Right atrium auricular region (tissue), 2 donors: ENCODE data around the gene RCSD1. TPM values are rescaled to one million over a fixed set of nuclear protein-coding genes. Genes with fewer than 3 reads are reported as not detected.

ENCODE experiments used
- DNase-seq: peaks from one replicate; pipeline ENCODE4 v3.0.0-alpha.2; 2019; ENCODE audit warnings: low spot score
- H3K27ac ChIP-seq, 2 donors: fragments of 200-600 bp; sonication (generic); 1 replicate in 1 of 2; 2 replicates in 1 of 2; pipeline ENCODE4 v1.5.1; 2016 to 2019
- H3K27me3 ChIP-seq, 2 donors: fragments of 200-600 bp; sonication (generic); one replicate each; pipeline versions ENCODE4 v1.5.1 to v1.6.0; 2017 to 2019
- H3K36me3 ChIP-seq: fragments of 200-600 bp; sonication (generic); one replicate; pipeline ENCODE4 v1.5.1; 2016
- H3K4me1 ChIP-seq, 2 donors: fragments of 200-600 bp; sonication (generic); one replicate each; pipeline versions ENCODE4 v1.5.1 to v1.6.0; 2017 to 2019
- H3K4me3 ChIP-seq, 2 donors: fragments of 200-600 bp; sonication (generic); 1 replicate in 1 of 2; 2 replicates in 1 of 2; pipeline ENCODE4 v1.5.1; 2017 to 2019; ENCODE audit warnings: mild to moderate bottlenecking in 1 of 2, moderate library complexity in 1 of 2
- H3K9me3 ChIP-seq, 2 donors: fragments of 200-600 bp; sonication (generic); one replicate each; pipeline ENCODE4 v1.5.1; 2019
- total RNA-seq, 2 donors: library from RNA; depleted of rRNA; stranded (reverse); fragments of >200 nt; gene quantifications; one replicate each; pipeline ENCODE4 v1.1.0, GENCODE V29; 2016
- TF ChIP-seq, protein P1 (sequence below), 2 donors: fragments of 200-600 bp; sonication (generic); IDR thresholded peaks; one replicate each; pipeline ENCODE4 v1.5.1; 2019; ENCODE audit warnings: antibody characterized with exemption in 2 of 2

The RCSD1 gene
- total RNA-seq, 2 donors from 2014 or later, result 26.5 to 39.3 TPM

DNA sequence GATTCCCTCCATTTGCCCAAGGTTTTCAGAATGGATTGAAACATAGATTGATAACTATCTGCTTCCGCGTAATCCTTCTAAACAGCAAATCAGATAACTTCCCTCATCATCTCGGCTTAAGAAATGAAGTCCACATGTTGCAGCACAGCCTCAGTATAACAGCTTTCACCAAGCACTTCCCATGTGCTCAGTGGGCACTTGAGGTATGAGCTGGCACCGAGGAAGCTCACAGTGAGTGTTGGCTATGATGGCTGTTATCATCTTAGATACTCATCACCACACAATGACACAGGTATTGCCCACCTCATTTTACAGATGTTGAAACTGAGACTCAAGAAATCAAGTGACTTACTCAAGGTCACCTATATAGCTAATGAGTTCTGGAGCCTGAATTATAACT lies 43.2 kb downstream of the RCSD1 start:
- TF ChIP-seq, protein P1, sequence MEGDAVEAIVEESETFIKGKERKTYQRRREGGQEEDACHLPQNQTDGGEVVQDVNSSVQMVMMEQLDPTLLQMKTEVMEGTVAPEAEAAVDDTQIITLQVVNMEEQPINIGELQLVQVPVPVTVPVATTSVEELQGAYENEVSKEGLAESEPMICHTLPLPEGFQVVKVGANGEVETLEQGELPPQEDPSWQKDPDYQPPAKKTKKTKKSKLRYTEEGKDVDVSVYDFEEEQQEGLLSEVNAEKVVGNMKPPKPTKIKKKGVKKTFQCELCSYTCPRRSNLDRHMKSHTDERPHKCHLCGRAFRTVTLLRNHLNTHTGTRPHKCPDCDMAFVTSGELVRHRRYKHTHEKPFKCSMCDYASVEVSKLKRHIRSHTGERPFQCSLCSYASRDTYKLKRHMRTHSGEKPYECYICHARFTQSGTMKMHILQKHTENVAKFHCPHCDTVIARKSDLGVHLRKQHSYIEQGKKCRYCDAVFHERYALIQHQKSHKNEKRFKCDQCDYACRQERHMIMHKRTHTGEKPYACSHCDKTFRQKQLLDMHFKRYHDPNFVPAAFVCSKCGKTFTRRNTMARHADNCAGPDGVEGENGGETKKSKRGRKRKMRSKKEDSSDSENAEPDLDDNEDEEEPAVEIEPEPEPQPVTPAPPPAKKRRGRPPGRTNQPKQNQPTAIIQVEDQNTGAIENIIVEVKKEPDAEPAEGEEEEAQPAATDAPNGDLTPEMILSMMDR (IDR thresholded peaks at IDR 0.05), result no peak
- DNase-seq, result no peak
- no peaks in the 10 kb centered on the region for H3K27me3 ChIP-seq
- no peaks in the 10 kb centered on the region for H3K9me3 ChIP-seq
- H3K4me3 ChIP-seq, result no peak overlapping the region
- peaks cover 0 to 46% of the 10 kb centered on the region in 2 donors for H3K4me1 ChIP-seq
- peaks cover 11% of the 10 kb centered on the region for H3K36me3 ChIP-seq
- no peak overlapping the region for H3K27ac ChIP-seq

DNA sequence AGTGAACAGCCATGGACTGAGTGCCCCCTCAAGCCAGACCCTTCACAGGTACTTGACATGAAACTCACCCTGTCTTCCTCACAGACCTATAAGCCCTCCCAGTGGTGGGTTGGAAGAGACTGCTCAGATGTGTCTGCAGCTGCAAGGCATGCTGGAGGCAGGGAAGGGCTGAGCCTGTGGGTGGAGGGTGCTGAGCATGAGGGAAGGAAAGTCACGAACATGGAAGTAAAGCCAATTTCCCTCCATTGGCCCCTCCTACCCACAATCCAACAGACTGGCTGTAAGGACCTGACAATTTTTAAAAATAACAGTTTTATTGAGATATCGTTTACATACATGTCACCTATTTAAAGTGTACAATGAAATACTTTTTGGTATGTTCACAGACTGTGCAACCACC lies 44.1 kb downstream of the RCSD1 start:
- Histone ChIP-seq H3K4me3 (no peak overlapping the region), H3K4me1 (peaks cover 0 to 41% of the 10 kb centered on the region in 2 donors), H3K27me3 (no peaks in the 10 kb centered on the region), H3K27ac (no peak overlapping the region), H3K9me3 (no peaks in the 10 kb centered on the region), H3K36me3 (peaks cover 11% of the 10 kb centered on the region)
- DNase-seq, result no peak
- TF ChIP-seq, protein P1 (IDR thresholded peaks at IDR 0.05), result no peak

DNA sequence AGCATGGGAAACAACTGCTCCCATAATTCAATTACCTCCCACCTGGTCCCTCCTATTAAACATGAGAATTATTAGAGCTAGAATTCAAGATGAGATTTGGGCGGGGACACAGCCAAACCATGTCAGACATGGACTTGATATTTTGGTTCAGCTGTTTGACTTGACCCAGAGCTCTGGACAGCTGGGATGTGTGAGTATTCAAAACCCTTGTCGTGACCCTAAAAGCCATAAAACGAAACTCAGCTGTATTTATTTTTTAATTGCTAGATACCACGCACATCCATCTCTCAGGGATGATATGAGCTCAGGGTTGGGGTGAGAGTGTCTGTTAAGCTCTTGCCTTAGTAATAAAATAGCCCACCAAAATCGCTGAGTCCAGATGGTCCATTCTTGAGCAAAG lies 45.4 kb downstream of the RCSD1 start:
- Histone ChIP-seq H3K27me3 (no peaks in the 10 kb centered on the region), H3K27ac (no peak overlapping the region), H3K36me3 (peaks cover 11% of the 10 kb centered on the region), H3K4me3 (no peak overlapping the region), H3K4me1 (peaks cover 0 to 38% of the 10 kb centered on the region in 2 donors), H3K9me3 (no peaks in the 10 kb centered on the region)
- no peak for DNase-seq
- TF ChIP-seq, protein P1 (IDR thresholded peaks at IDR 0.05), result no peak

DNA sequence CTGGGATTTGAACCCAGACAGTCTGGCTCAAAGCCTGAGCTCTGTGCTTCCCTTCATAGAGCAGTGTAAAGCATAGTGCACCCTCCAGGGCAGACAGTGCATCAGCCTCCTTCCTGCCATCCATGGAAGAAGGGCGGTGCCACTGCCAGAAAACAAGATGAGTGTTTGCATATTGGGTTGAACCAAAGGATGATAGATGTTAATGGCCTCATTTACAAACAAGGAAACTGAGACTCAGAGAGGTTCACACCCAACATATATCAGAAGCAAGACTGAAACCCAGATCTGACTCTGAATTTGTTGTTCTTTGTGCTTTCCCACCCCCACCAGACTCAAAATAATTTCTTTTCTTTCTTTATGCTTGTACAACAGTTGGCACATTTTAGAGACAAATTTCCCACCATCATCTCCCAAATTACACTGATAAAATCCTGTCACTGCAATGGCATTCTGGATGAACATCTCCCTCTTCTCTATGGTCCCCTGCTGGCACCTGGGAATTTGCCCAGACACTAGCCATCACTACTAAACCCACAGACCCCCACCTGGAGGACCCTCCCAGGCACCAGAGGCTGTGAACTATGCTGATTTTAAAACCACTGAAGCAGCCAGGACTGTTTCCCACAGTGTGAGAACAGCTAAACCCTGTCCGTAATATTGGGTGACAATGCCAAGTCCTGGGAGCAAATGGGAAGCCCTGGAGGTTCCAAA lies 46.3 kb downstream of the RCSD1 start:
- DNase-seq, result no peak
- Histone ChIP-seq H3K27ac (no peak overlapping the region), H3K4me1 (peaks cover 3 to 38% of the 10 kb centered on the region in 2 donors), H3K36me3 (peaks cover 11% of the 10 kb centered on the region), H3K4me3 (no peak overlapping the region), H3K27me3 (no peaks in the 10 kb centered on the region), H3K9me3 (no peaks in the 10 kb centered on the region)
- TF ChIP-seq, protein P1 (IDR thresholded peaks at IDR 0.05), result no peak

DNA sequence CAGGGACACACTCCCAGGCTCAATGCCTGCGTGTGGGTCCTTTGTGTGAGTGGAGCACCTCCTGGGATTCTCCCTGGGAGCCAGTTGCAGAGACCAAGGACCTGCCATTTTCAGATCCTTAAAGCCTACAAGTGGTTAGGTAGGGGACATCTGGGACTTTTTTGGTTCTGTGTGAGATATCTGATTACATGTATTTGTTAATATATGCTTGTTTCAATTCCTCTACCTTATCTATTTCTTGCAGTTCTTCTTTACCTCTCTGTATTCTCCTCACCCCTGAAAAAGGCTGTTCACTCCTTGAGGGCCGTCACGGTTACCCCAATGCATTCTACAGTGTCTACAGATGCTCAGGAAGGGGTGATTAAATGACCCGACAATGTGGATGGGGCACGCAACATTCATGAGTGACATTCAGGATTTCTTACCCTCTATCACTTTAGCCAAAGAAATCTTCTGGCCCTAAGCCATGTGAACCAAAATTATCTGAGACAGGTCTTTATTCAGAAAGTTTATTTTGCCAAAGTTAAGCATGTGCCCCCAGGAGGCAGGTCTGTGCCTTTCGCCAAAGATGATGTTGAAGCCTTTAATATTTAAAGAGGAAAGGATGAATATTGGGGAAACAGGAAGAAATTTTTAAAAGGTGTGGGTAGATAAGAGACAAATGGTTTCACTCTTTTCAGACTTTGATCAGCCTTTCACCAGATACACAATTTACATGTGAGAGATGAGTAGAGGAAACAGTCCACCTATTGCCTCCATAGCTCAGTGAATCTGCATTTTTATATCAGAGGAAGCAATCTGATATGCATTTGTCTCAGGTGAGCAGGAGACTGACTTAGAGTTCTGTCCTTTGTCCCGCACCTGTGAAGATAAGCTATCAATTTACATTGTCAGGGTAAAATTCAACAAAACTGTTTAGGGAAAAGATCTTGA lies 47.1 kb downstream of the RCSD1 start:
- no peaks in the 10 kb centered on the region for H3K9me3 ChIP-seq
- TF ChIP-seq, protein P1 (IDR thresholded peaks at IDR 0.05), result no peak
- no peak for DNase-seq
- no peaks in the 10 kb centered on the region for H3K27me3 ChIP-seq
- peaks cover 3 to 40% of the 10 kb centered on the region in 2 donors for H3K4me1 ChIP-seq
- H3K27ac ChIP-seq, result no peak overlapping the region
- peaks cover 11% of the 10 kb centered on the region for H3K36me3 ChIP-seq
- no peak overlapping the region for H3K4me3 ChIP-seq
